GM23338 (cell line): ENCODE results near the gene DSG2. TPM values are rescaled to one million over a fixed set of nuclear protein-coding genes. Genes with fewer than 3 reads are reported as not detected.

Experiments
- ATAC-seq: fragments of 200-7000 bp; cut with Tn5 transposase; 3 replicates; pipeline ENCODE4 v1.9.1; 2020
- DNase-seq: peaks from one replicate; pipeline ENCODE4 v3.0.0-alpha.2; 2015; ENCODE audit warnings: low spot score
- H2AFZ ChIP-seq: fragments of 200-600 bp; sonication (generic); 2 replicates; pipeline ENCODE4 v1.8.0; 2016; ENCODE audit warnings: antibody characterized with exemption, mild to moderate bottlenecking, moderate library complexity
- H3F3A ChIP-seq: fragments of 200-600 bp; sonication (generic); replicated peaks from 2 replicates; pipeline ENCODE4 v1.8.0; 2017; ENCODE audit warnings: antibody characterized with exemption, mixed run types, low read depth
- H3K27ac ChIP-seq: fragments of 200-600 bp; sonication (generic); 2 replicates; pipeline ENCODE4 v1.6.1; 2016; ENCODE audit warnings: low read depth
- H3K27me3 ChIP-seq: fragments of 200-600 bp; sonication (generic); 2 replicates; pipeline ENCODE4 v1.8.0; 2016; ENCODE audit warnings: mild to moderate bottlenecking, mixed run types, moderate library complexity; ENCODE audit not compliant: insufficient read depth
- H3K36me3 ChIP-seq: fragments of 200-600 bp; sonication (generic); 2 replicates; pipeline ENCODE4 v1.8.0; 2016; ENCODE audit warnings: mild to moderate bottlenecking; ENCODE audit not compliant: insufficient read depth
- H3K4me1 ChIP-seq: fragments of 200-600 bp; sonication (generic); 2 replicates; pipeline ENCODE4 v1.8.0; 2016; ENCODE audit warnings: mild to moderate bottlenecking, moderate library complexity; ENCODE audit not compliant: insufficient read depth
- H3K4me2 ChIP-seq: fragments of 200-600 bp; sonication (generic); 2 replicates; pipeline ENCODE4 v1.7.1; 2017; ENCODE audit warnings: mixed run types
- H3K4me3 ChIP-seq: fragments of 200-600 bp; sonication (generic); 2 replicates; pipeline ENCODE4 v1.6.1; 2016; ENCODE audit warnings: mixed run types
- H3K79me2 ChIP-seq: fragments of 200-600 bp; sonication (generic); replicated peaks from 2 replicates; pipeline ENCODE4 v1.8.0; 2017; ENCODE audit warnings: mild to moderate bottlenecking; ENCODE audit not compliant: insufficient read depth
- H3K9me2 ChIP-seq: fragments of 200-600 bp; sonication (generic); 2 replicates; pipeline ENCODE4 v1.8.0; 2017; ENCODE audit not compliant: insufficient read depth
- H4K20me1 ChIP-seq: fragments of 200-600 bp; sonication (generic); replicated peaks from 2 replicates; pipeline ENCODE4 v1.8.0; 2017; ENCODE audit warnings: mild to moderate bottlenecking; ENCODE audit not compliant: insufficient read depth
- H3K27ac Mint-ChIP-seq: 2 replicates; pipeline ENCODE4 v1.8.0; 2020; ENCODE audit warnings: inconsistent platforms, mild to moderate bottlenecking, moderate library complexity, mixed read lengths
- H3K27me3 Mint-ChIP-seq: 3 replicates; pipeline ENCODE4 v1.8.0; 2022; ENCODE audit warnings: low read depth, mild to moderate bottlenecking, moderate library complexity, mixed read lengths, inconsistent platforms; ENCODE audit not compliant: insufficient read depth, poor library complexity
- H3K36me3 Mint-ChIP-seq: 3 replicates; pipeline ENCODE4 v1.8.0; 2021; ENCODE audit warnings: low read depth, mild to moderate bottlenecking, inconsistent platforms, moderate library complexity, mixed read lengths
- H3K4me1 Mint-ChIP-seq: 3 replicates; pipeline ENCODE4 v1.8.0; 2020; ENCODE audit warnings: mild to moderate bottlenecking, inconsistent platforms, mixed read lengths
- H3K4me3 Mint-ChIP-seq: 3 replicates; pipeline ENCODE4 v1.8.0; 2021; ENCODE audit warnings: moderate library complexity, mild to moderate bottlenecking, inconsistent platforms, mixed read lengths
- H3K9me3 Mint-ChIP-seq: 3 replicates; pipeline ENCODE4 v1.8.0; 2020; ENCODE audit warnings: moderate library complexity, mild to moderate bottlenecking, inconsistent platforms, mixed read lengths
- CREB1 ChIP-seq: fragments of 250-450 bp; sonication (Bioruptor Pico); IDR thresholded peaks from 2 replicates; pipeline ENCODE4 v1.5.0; 2020; ENCODE audit warnings: low read depth, mild to moderate bottlenecking, moderate library complexity
- JUNB ChIP-seq: IDR thresholded peaks from one replicate; pipeline ENCODE4 v1.6.1; 2016; ENCODE audit warnings: antibody characterized with exemption; ENCODE audit not compliant: unreplicated experiment
- POLR2AphosphoS5 ChIP-seq: IDR thresholded peaks from 2 replicates; pipeline ENCODE4 v1.6.1; 2016; ENCODE audit warnings: antibody characterized with exemption, low read depth
- polyA plus RNA-seq: library from polyadenylated mRNA; unstranded; fragments of >200 nt; fragmentation: Nextera tagmentation; extraction: Ambion mirVana; gene quantifications from 2 replicates; pipeline ENCODE4 v1.2.1, GENCODE V29; 2016
- total RNA-seq: library from RNA; depleted of rRNA; stranded (reverse); fragments of >200 nt; shearing (Covaris generic); gene quantifications from 2 replicates; pipeline ENCODE4 v1.2.3, GENCODE V29; 2014
- TF ChIP-seq, protein P1 (sequence below): fragments of 250-450 bp; sonication (Bioruptor Pico); IDR thresholded peaks from 2 replicates; pipeline ENCODE4 v1.5.0; 2020; ENCODE audit warnings: mild to moderate bottlenecking, moderate library complexity
- TF ChIP-seq, protein P2 (sequence below): IDR thresholded peaks from one replicate; pipeline ENCODE4 v1.6.1; 2018; ENCODE audit warnings: antibody characterized with exemption; ENCODE audit not compliant: unreplicated experiment

DSG2 gene
- total and polyA plus RNA-seq, 2 experiments from 2014 or later, result 44.7 to 144 TPM

DNA sequence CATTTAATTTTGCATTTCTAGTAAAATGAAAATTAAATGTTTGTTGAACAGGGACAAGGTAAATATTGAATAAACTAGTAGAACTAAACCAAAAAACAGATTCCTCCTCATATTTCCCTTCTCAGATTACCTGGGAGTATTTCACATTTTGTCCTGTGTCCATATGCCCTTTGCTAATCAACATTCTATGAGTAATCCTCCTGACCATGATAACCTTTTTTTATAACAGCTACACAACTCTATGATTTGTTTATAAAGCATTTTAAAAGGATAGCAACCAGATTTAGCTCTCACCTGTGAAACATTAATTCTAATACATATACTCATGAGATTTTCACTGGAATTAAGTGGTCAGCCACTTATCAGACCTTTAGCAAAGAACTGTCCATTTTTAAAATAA lies 7.1 kb upstream of the DSG2 start (continued):
- TF ChIP-seq, protein P1, sequence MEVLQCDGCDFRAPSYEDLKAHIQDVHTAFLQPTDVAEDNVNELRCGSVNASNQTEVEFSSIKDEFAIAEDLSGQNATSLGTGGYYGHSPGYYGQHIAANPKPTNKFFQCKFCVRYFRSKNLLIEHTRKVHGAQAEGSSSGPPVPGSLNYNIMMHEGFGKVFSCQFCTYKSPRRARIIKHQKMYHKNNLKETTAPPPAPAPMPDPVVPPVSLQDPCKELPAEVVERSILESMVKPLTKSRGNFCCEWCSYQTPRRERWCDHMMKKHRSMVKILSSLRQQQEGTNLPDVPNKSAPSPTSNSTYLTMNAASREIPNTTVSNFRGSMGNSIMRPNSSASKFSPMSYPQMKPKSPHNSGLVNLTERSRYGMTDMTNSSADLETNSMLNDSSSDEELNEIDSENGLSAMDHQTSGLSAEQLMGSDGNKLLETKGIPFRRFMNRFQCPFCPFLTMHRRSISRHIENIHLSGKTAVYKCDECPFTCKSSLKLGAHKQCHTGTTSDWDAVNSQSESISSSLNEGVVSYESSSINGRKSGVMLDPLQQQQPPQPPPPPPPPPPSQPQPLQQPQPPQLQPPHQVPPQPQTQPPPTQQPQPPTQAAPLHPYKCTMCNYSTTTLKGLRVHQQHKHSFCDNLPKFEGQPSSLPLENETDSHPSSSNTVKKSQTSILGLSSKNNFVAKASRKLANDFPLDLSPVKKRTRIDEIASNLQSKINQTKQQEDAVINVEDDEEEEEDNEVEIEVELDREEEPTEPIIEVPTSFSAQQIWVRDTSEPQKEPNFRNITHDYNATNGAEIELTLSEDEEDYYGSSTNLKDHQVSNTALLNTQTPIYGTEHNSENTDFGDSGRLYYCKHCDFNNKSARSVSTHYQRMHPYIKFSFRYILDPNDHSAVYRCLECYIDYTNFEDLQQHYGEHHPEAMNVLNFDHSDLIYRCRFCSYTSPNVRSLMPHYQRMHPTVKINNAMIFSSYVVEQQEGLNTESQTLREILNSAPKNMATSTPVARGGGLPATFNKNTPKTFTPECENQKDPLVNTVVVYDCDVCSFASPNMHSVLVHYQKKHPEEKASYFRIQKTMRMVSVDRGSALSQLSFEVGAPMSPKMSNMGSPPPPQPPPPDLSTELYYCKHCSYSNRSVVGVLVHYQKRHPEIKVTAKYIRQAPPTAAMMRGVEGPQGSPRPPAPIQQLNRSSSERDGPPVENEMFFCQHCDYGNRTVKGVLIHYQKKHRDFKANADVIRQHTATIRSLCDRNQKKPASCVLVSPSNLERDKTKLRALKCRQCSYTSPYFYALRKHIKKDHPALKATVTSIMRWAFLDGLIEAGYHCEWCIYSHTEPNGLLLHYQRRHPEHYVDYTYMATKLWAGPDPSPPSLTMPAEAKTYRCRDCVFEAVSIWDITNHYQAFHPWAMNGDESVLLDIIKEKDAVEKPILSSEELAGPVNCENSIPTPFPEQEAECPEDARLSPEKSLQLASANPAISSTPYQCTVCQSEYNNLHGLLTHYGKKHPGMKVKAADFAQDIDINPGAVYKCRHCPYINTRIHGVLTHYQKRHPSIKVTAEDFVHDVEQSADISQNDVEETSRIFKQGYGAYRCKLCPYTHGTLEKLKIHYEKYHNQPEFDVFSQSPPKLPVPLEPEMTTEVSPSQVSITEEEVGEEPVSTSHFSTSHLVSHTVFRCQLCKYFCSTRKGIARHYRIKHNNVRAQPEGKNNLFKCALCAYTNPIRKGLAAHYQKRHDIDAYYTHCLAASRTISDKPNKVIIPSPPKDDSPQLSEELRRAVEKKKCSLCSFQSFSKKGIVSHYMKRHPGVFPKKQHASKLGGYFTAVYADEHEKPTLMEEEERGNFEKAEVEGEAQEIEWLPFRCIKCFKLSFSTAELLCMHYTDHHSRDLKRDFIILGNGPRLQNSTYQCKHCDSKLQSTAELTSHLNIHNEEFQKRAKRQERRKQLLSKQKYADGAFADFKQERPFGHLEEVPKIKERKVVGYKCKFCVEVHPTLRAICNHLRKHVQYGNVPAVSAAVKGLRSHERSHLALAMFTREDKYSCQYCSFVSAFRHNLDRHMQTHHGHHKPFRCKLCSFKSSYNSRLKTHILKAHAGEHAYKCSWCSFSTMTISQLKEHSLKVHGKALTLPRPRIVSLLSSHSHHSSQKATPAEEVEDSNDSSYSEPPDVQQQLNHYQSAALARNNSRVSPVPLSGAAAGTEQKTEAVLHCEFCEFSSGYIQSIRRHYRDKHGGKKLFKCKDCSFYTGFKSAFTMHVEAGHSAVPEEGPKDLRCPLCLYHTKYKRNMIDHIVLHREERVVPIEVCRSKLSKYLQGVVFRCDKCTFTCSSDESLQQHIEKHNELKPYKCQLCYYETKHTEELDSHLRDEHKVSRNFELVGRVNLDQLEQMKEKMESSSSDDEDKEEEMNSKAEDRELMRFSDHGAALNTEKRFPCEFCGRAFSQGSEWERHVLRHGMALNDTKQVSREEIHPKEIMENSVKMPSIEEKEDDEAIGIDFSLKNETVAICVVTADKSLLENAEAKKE (CRISPR knock-in tag), result no peak
- no peak for TF ChIP-seq CREB1
- no peak for TF ChIP-seq POLR2AphosphoS5

DNA sequence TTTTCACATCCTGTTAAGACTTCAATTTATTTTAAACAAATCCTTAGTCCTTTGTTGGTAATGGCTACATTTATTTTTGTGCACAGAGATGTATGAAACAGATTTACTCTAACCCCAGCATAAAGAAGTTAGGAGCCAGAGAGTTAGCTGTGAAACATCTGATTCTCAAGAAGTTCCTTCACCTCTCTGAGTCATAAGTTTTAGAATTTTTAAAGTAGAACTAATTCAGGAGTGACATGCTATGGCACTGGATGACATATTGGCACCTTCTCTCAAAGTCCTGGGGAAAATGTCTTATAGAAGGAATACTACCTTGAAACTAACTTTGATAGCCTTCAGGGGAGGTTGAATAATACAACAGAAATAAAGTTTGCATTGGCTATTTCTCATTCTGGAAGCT lies 6.4 kb upstream of the DSG2 start:
- DNase-seq (no peak), ATAC-seq (no peak)
- no peak overlapping the region for H3K27ac ChIP-seq
- H3K27me3 ChIP-seq, result no peaks in the 10 kb centered on the region
- H3K36me3 ChIP-seq, result no peaks in the 10 kb centered on the region
- no peaks in the 10 kb centered on the region for H3K79me2 ChIP-seq
- Mint-ChIP-seq H3K4me3 (no peak overlapping the region), H3K27me3 (peaks cover 6% of the 10 kb centered on the region), H3K27ac (no peak overlapping the region), H3K9me3 (no peaks in the 10 kb centered on the region), H3K4me1 (peaks cover 9% of the 10 kb centered on the region; the same call in 2 of the 3 replicates), H3K36me3 (no peaks in the 10 kb centered on the region)
- H2AFZ ChIP-seq, result peak overlapping the region; percentile 28; the same call in 1 of the 2 replicates
- no peak overlapping the region for H3K4me3 ChIP-seq
- peaks cover 2% of the 10 kb centered on the region; the same call in 1 of the 2 replicates for H3K4me1 ChIP-seq
- TF ChIP-seq JUNB, result no peak
- TF ChIP-seq, protein P2, sequence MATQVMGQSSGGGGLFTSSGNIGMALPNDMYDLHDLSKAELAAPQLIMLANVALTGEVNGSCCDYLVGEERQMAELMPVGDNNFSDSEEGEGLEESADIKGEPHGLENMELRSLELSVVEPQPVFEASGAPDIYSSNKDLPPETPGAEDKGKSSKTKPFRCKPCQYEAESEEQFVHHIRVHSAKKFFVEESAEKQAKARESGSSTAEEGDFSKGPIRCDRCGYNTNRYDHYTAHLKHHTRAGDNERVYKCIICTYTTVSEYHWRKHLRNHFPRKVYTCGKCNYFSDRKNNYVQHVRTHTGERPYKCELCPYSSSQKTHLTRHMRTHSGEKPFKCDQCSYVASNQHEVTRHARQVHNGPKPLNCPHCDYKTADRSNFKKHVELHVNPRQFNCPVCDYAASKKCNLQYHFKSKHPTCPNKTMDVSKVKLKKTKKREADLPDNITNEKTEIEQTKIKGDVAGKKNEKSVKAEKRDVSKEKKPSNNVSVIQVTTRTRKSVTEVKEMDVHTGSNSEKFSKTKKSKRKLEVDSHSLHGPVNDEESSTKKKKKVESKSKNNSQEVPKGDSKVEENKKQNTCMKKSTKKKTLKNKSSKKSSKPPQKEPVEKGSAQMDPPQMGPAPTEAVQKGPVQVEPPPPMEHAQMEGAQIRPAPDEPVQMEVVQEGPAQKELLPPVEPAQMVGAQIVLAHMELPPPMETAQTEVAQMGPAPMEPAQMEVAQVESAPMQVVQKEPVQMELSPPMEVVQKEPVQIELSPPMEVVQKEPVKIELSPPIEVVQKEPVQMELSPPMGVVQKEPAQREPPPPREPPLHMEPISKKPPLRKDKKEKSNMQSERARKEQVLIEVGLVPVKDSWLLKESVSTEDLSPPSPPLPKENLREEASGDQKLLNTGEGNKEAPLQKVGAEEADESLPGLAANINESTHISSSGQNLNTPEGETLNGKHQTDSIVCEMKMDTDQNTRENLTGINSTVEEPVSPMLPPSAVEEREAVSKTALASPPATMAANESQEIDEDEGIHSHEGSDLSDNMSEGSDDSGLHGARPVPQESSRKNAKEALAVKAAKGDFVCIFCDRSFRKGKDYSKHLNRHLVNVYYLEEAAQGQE, result no peak
- H4K20me1 ChIP-seq, result no peaks in the 10 kb centered on the region
- no peak overlapping the region for H3K4me2 ChIP-seq
- H3F3A ChIP-seq, result no peaks in the 10 kb centered on the region
- H3K9me2 ChIP-seq, result 0 out of 2 replicates have a peak, but pooled peaks cover 4% of the 10 kb centered on the region
